Measurements from ENCODE around the gene DIP2C.
"Not testable (repeated sequence)": the region's sequence is repeated elsewhere in the genome, so short reads cannot be mapped to it uniquely, and the experiment has no call there.

Gene DIP2C

GRCh38 chr10:700183-700582 lies 10.7 kb upstream of the DIP2C start:
- H3K36me3 ChIP-seq (ENCODE audit: control insufficient read depth in 2 of 2, insufficient read depth in 2 of 2, low read length in 2 of 2); H3K27me3 ChIP-seq (ENCODE audit: control insufficient read depth in 2 of 2, insufficient read depth in 2 of 2, low read length in 2 of 2); H3K4me3 ChIP-seq (ENCODE audit: low read length in 2 of 2); H3K27ac ChIP-seq (ENCODE audit: low read depth in 2 of 2, low read length in 2 of 2); H3K9me3 ChIP-seq (ENCODE audit: control insufficient read depth in 2 of 2, low read length in 2 of 2); H3K9ac ChIP-seq (ENCODE audit: low read depth in 1 of 2, low read length in 2 of 2); H3K4me1 ChIP-seq (ENCODE audit: control insufficient read depth in 2 of 2, insufficient read depth in 2 of 2, low read length in 2 of 2): not testable (repeated sequence)

GRCh38 chr10:697097-697875 lies 7.8 kb upstream of the DIP2C start:
- H3K4me3 ChIP-seq (ENCODE audit: low read length in 2 of 2) = no peak overlapping the region
- H3K36me3 ChIP-seq (ENCODE audit: control insufficient read depth in 2 of 2, insufficient read depth in 2 of 2, low read length in 2 of 2) = no peaks in the 10 kb centered on the region
- no peaks in the 10 kb centered on the region for H3K9me3 ChIP-seq (ENCODE audit: control insufficient read depth in 2 of 2, low read length in 2 of 2)
- H3K27ac ChIP-seq (ENCODE audit: low read depth in 2 of 2, low read length in 2 of 2) = no peak overlapping the region
- H3K9ac ChIP-seq (ENCODE audit: low read depth in 1 of 2, low read length in 2 of 2) = no peak overlapping the region
- H3K4me1 ChIP-seq (ENCODE audit: control insufficient read depth in 2 of 2, insufficient read depth in 2 of 2, low read length in 2 of 2) = no peaks in the 10 kb centered on the region
- H3K27me3 ChIP-seq (ENCODE audit: control insufficient read depth in 2 of 2, insufficient read depth in 2 of 2, low read length in 2 of 2) = peaks cover 4 to 8% of the 10 kb centered on the region in 2 donors

- H3K27ac ChIP-seq (ENCODE audit: low read depth in 2 of 2, low read length in 2 of 2) = no peak overlapping the region
- no peak overlapping the region for H3K4me3 ChIP-seq (ENCODE audit: low read length in 2 of 2)
- H3K9ac ChIP-seq (ENCODE audit: low read depth in 1 of 2, low read length in 2 of 2) = no peak overlapping the region
- H3K27me3 ChIP-seq (ENCODE audit: control insufficient read depth in 2 of 2, insufficient read depth in 2 of 2, low read length in 2 of 2) = peaks cover 4 to 5% of the 10 kb centered on the region in 2 donors
- H3K4me1 ChIP-seq (ENCODE audit: control insufficient read depth in 2 of 2, insufficient read depth in 2 of 2, low read length in 2 of 2) = peaks cover 0 to under 1% of the 10 kb centered on the region in 2 donors
- H3K36me3 ChIP-seq (ENCODE audit: control insufficient read depth in 2 of 2, insufficient read depth in 2 of 2, low read length in 2 of 2) = no peaks in the 10 kb centered on the region
- no peaks in the 10 kb centered on the region for H3K9me3 ChIP-seq (ENCODE audit: control insufficient read depth in 2 of 2, low read length in 2 of 2)
These were observed 5.9 kb upstream of the DIP2C start for GRCh38 chr10:695396-695795.

GRCh38 chr10:693506-693905 lies 4.0 kb upstream of the DIP2C start:
- no peaks in the 10 kb centered on the region for H3K9me3 ChIP-seq (ENCODE audit: control insufficient read depth in 2 of 2, low read length in 2 of 2)
- no peaks in the 10 kb centered on the region for H3K36me3 ChIP-seq (ENCODE audit: control insufficient read depth in 2 of 2, insufficient read depth in 2 of 2, low read length in 2 of 2)
- peaks cover 0 to 4% of the 10 kb centered on the region in 2 donors for H3K4me1 ChIP-seq (ENCODE audit: control insufficient read depth in 2 of 2, insufficient read depth in 2 of 2, low read length in 2 of 2)
- no peak overlapping the region for H3K4me3 ChIP-seq (ENCODE audit: low read length in 2 of 2)
- no peak overlapping the region for H3K9ac ChIP-seq (ENCODE audit: low read depth in 1 of 2, low read length in 2 of 2)
- no peak overlapping the region for H3K27ac ChIP-seq (ENCODE audit: low read depth in 2 of 2, low read length in 2 of 2)
- H3K27me3 ChIP-seq (ENCODE audit: control insufficient read depth in 2 of 2, insufficient read depth in 2 of 2, low read length in 2 of 2) = no peaks in the 10 kb centered on the region

GRCh38 chr10:692682-693351 lies 3.3 kb upstream of the DIP2C start:
- Histone ChIP-seq H3K36me3 (ENCODE audit: control insufficient read depth in 2 of 2, insufficient read depth in 2 of 2, low read length in 2 of 2) (no peaks in the 10 kb centered on the region), H3K9me3 (ENCODE audit: control insufficient read depth in 2 of 2, low read length in 2 of 2) (no peaks in the 10 kb centered on the region), H3K27ac (ENCODE audit: low read depth in 2 of 2, low read length in 2 of 2) (no peak overlapping the region), H3K27me3 (ENCODE audit: control insufficient read depth in 2 of 2, insufficient read depth in 2 of 2, low read length in 2 of 2) (no peaks in the 10 kb centered on the region), H3K4me1 (ENCODE audit: control insufficient read depth in 2 of 2, insufficient read depth in 2 of 2, low read length in 2 of 2) (peaks cover 2 to 4% of the 10 kb centered on the region in 2 donors), H3K4me3 (ENCODE audit: low read length in 2 of 2) (no peak overlapping the region), H3K9ac (ENCODE audit: low read depth in 1 of 2, low read length in 2 of 2) (no peak overlapping the region)

GRCh38 chr10:691216-691615 lies 1.7 kb upstream of the DIP2C start:
- H3K4me1 ChIP-seq (ENCODE audit: control insufficient read depth in 2 of 2, insufficient read depth in 2 of 2, low read length in 2 of 2) = peaks cover 4 to 5% of the 10 kb centered on the region in 2 donors
- H3K27me3 ChIP-seq (ENCODE audit: control insufficient read depth in 2 of 2, insufficient read depth in 2 of 2, low read length in 2 of 2) = no peaks in the 10 kb centered on the region
- H3K4me3 ChIP-seq (ENCODE audit: low read length in 2 of 2) = no peak overlapping the region
- no peak overlapping the region for H3K9ac ChIP-seq (ENCODE audit: low read depth in 1 of 2, low read length in 2 of 2)
- H3K9me3 ChIP-seq (ENCODE audit: control insufficient read depth in 2 of 2, low read length in 2 of 2) = no peaks in the 10 kb centered on the region
- no peak overlapping the region for H3K27ac ChIP-seq (ENCODE audit: low read depth in 2 of 2, low read length in 2 of 2)
- no peaks in the 10 kb centered on the region for H3K36me3 ChIP-seq (ENCODE audit: control insufficient read depth in 2 of 2, insufficient read depth in 2 of 2, low read length in 2 of 2)

- Histone ChIP-seq H3K4me1 (ENCODE audit: control insufficient read depth in 2 of 2, insufficient read depth in 2 of 2, low read length in 2 of 2) (peaks cover 4 to 5% of the 10 kb centered on the region in 2 donors), H3K27ac (ENCODE audit: low read depth in 2 of 2, low read length in 2 of 2) (peak overlapping the region; percentile 57 to 72), H3K9me3 (ENCODE audit: control insufficient read depth in 2 of 2, low read length in 2 of 2) (no peaks in the 10 kb centered on the region), H3K36me3 (ENCODE audit: control insufficient read depth in 2 of 2, insufficient read depth in 2 of 2, low read length in 2 of 2) (no peaks in the 10 kb centered on the region), H3K9ac (ENCODE audit: low read depth in 1 of 2, low read length in 2 of 2) (peak overlapping the region in 1 of 2 donors; percentile 67), H3K27me3 (ENCODE audit: control insufficient read depth in 2 of 2, insufficient read depth in 2 of 2, low read length in 2 of 2) (no peaks in the 10 kb centered on the region), H3K4me3 (ENCODE audit: low read length in 2 of 2) (peak overlapping the region; percentile 60 to 67)
These were observed 1.1 kb upstream of the DIP2C start for GRCh38 chr10:690372-691161.

- Histone ChIP-seq H3K36me3 (ENCODE audit: control insufficient read depth in 2 of 2, insufficient read depth in 2 of 2, low read length in 2 of 2) (no peaks in the 10 kb centered on the region), H3K4me3 (ENCODE audit: low read length in 2 of 2) (peak overlapping the region; percentile 61 to 68), H3K27me3 (ENCODE audit: control insufficient read depth in 2 of 2, insufficient read depth in 2 of 2, low read length in 2 of 2) (no peaks in the 10 kb centered on the region), H3K27ac (ENCODE audit: low read depth in 2 of 2, low read length in 2 of 2) (peak overlapping the region; percentile 48 to 52), H3K9me3 (ENCODE audit: control insufficient read depth in 2 of 2, low read length in 2 of 2) (no peaks in the 10 kb centered on the region), H3K9ac (ENCODE audit: low read depth in 1 of 2, low read length in 2 of 2) (peak overlapping the region in 1 of 2 donors; percentile 62), H3K4me1 (ENCODE audit: control insufficient read depth in 2 of 2, insufficient read depth in 2 of 2, low read length in 2 of 2) (peaks cover 4 to 5% of the 10 kb centered on the region in 2 donors)
These were observed 382 bp downstream of the DIP2C start for GRCh38 chr10:689121-689451.

GRCh38 chr10:688312-689120 lies 952 bp downstream of the DIP2C start:
- Histone ChIP-seq H3K4me1 (ENCODE audit: control insufficient read depth in 2 of 2, insufficient read depth in 2 of 2, low read length in 2 of 2) (peaks cover 4 to 5% of the 10 kb centered on the region in 2 donors), H3K4me3 (ENCODE audit: low read length in 2 of 2) (peak overlapping the region; percentile 61 to 68), H3K9me3 (ENCODE audit: control insufficient read depth in 2 of 2, low read length in 2 of 2) (no peaks in the 10 kb centered on the region), H3K36me3 (ENCODE audit: control insufficient read depth in 2 of 2, insufficient read depth in 2 of 2, low read length in 2 of 2) (no peaks in the 10 kb centered on the region), H3K9ac (ENCODE audit: low read depth in 1 of 2, low read length in 2 of 2) (peak overlapping the region; percentile 62 to 65), H3K27me3 (ENCODE audit: control insufficient read depth in 2 of 2, insufficient read depth in 2 of 2, low read length in 2 of 2) (no peaks in the 10 kb centered on the region), H3K27ac (ENCODE audit: low read depth in 2 of 2, low read length in 2 of 2) (peak overlapping the region; percentile 48 to 52)

Measured in mucosa of rectum (tissue), 2 donors.